ENCODE data around the gene ABCF3.
A peak's percentile ranks its signal among the peaks of the same experiment; 100 is the strongest.

ABCF3 gene

DNA sequence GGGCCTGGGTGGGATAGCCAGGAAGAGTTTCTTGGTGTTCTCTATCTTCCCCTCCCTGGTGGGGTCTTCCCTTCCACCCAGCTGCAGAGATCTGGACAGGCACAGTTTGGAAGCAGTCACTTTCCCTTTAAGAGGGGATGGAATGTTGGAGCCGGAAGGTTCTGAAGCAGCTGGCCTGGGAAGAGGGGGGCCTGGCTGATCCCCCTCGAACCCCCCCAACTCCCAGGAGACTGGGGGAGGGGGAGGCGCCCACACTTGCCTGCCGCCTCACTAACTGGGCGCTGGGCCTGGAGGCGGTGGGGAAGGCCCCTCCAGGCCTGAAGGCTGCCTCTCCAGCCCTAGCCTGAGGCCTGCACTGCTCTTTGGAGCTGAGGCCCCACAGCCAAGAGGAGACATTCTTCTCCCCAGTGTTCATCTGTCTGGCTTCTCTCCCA lies 29.5 kb upstream of the ABCF3 start:
- Histone ChIP-seq H4K91ac (ENCODE audit: low read depth, low read length, poor library complexity) (no peak overlapping the region), H2BK120ac (ENCODE audit: low read depth, low read length) (no peak overlapping the region), H3K18ac (ENCODE audit: low read length) (peak overlapping the region; percentile 98), H3K23ac (ENCODE audit: low read depth, low read length, poor library complexity) (no peak overlapping the region), H3K4me2 (ENCODE audit: insufficient read depth, low read length, poor library complexity, severe bottlenecking) (peak overlapping the region; percentile 80), H3K79me1 (ENCODE audit: low read depth, low read length) (peaks cover 7% of the 10 kb centered on the region), H2BK15ac (ENCODE audit: low read length) (no peak overlapping the region), H3K4ac (ENCODE audit: low read length) (peak overlapping the region; percentile 0), H2AK5ac (ENCODE audit: low read depth, low read length) (no peak overlapping the region), H3K14ac (ENCODE audit: low read length) (no peak overlapping the region), H3K4me3 (ENCODE audit: low read length in 2 of 2) (peak overlapping the region; percentile 94 to 100), H2AFZ (ENCODE audit: low read length) (peak overlapping the region; percentile 85), H4K8ac (ENCODE audit: low read depth, low read length) (no peak overlapping the region), H3K9ac (ENCODE audit: low read depth, low read length, poor library complexity) (peak overlapping the region; percentile 89), H3K36me3 (replicated peaks in 1 of 2; ENCODE audit: control insufficient read depth in 2 of 2, insufficient read depth in 2 of 2, low read length in 2 of 2) (peaks cover 0 to 12% of the 10 kb centered on the region in 2 donors), H3K4me1 (ENCODE audit: control insufficient read depth in 2 of 2, insufficient read depth in 1 of 2, low read depth in 1 of 2, low read length in 2 of 2) (peaks cover 7 to 10% of the 10 kb centered on the region in 2 donors), H3K27ac (replicated peaks; ENCODE audit: low read length) (peak overlapping the region; percentile 99), H2BK5ac (ENCODE audit: low read length) (peak overlapping the region; percentile 93), H3K27me3 (ENCODE audit: control insufficient read depth in 3 of 3, insufficient read depth in 3 of 3, low read depth in 1 of 3, low read length in 3 of 3) (no peaks in the 10 kb centered on the region), H2BK12ac (ENCODE audit: low read length) (no peak overlapping the region), H3K9me3 (replicated peaks in 1 of 2; ENCODE audit: control insufficient read depth in 2 of 2, insufficient read depth in 1 of 2, low read depth in 1 of 2, low read length in 2 of 2) (no peaks in the 10 kb centered on the region)
- WGBS, 2 donors (ENCODE audit: extremely low coverage in 2 of 2, insufficient read length in 2 of 2, insufficient replicate concordance in 1 of 2), result no CpG with 5 or more reads among the region's 6 CpGs
- peak; percentile 58 for DNase-seq (ENCODE audit: low spot score)

GRCh38 chr3:184157206-184157605 lies 28.8 kb upstream of the ABCF3 start:
- Histone ChIP-seq H3K4ac (ENCODE audit: low read length) (no peak overlapping the region), H4K91ac (ENCODE audit: low read depth, low read length, poor library complexity) (no peak overlapping the region), H3K4me1 (ENCODE audit: control insufficient read depth in 2 of 2, insufficient read depth in 1 of 2, low read depth in 1 of 2, low read length in 2 of 2) (peaks cover 7 to 10% of the 10 kb centered on the region in 2 donors), H3K27me3 (ENCODE audit: control insufficient read depth in 3 of 3, insufficient read depth in 3 of 3, low read depth in 1 of 3, low read length in 3 of 3) (no peaks in the 10 kb centered on the region), H2BK12ac (ENCODE audit: low read length) (no peak overlapping the region), H3K4me3 (ENCODE audit: low read length in 2 of 2) (peak overlapping the region; percentile 94 to 100), H3K36me3 (replicated peaks in 1 of 2; ENCODE audit: control insufficient read depth in 2 of 2, insufficient read depth in 2 of 2, low read length in 2 of 2) (peaks cover 1 to 13% of the 10 kb centered on the region in 2 donors), H3K23ac (ENCODE audit: low read depth, low read length, poor library complexity) (peak overlapping the region; percentile 58), H2BK5ac (ENCODE audit: low read length) (peak overlapping the region; percentile 93), H2BK120ac (ENCODE audit: low read depth, low read length) (no peak overlapping the region), H3K4me2 (ENCODE audit: insufficient read depth, low read length, poor library complexity, severe bottlenecking) (peak overlapping the region; percentile 80), H2AK5ac (ENCODE audit: low read depth, low read length) (peak overlapping the region; percentile 68), H3K14ac (ENCODE audit: low read length) (no peak overlapping the region), H3K9ac (ENCODE audit: low read depth, low read length, poor library complexity) (peak overlapping the region; percentile 74), H4K8ac (ENCODE audit: low read depth, low read length) (no peak overlapping the region), H2BK15ac (ENCODE audit: low read length) (no peak overlapping the region), H3K18ac (ENCODE audit: low read length) (peak overlapping the region; percentile 31), H3K9me3 (replicated peaks in 1 of 2; ENCODE audit: control insufficient read depth in 2 of 2, insufficient read depth in 1 of 2, low read depth in 1 of 2, low read length in 2 of 2) (no peaks in the 10 kb centered on the region), H3K79me1 (ENCODE audit: low read depth, low read length) (peaks cover 7% of the 10 kb centered on the region), H2AFZ (ENCODE audit: low read length) (no peak overlapping the region), H3K27ac (replicated peaks; ENCODE audit: low read length) (peak overlapping the region; percentile 99)
- DNase-seq (ENCODE audit: low spot score), result no peak

GRCh38 chr3:184158404-184158803 lies 27.6 kb upstream of the ABCF3 start:
- Histone ChIP-seq H3K27me3 (ENCODE audit: control insufficient read depth in 3 of 3, insufficient read depth in 3 of 3, low read depth in 1 of 3, low read length in 3 of 3) (no peaks in the 10 kb centered on the region), H3K9ac (ENCODE audit: low read depth, low read length, poor library complexity) (no peak overlapping the region), H2AFZ (ENCODE audit: low read length) (no peak overlapping the region), H4K8ac (ENCODE audit: low read depth, low read length) (no peak overlapping the region), H3K4me1 (ENCODE audit: control insufficient read depth in 2 of 2, insufficient read depth in 1 of 2, low read depth in 1 of 2, low read length in 2 of 2) (peaks cover 7 to 10% of the 10 kb centered on the region in 2 donors), H2BK120ac (ENCODE audit: low read depth, low read length) (no peak overlapping the region), H3K18ac (ENCODE audit: low read length) (no peak overlapping the region), H2BK12ac (ENCODE audit: low read length) (no peak overlapping the region), H3K14ac (ENCODE audit: low read length) (no peak overlapping the region), H2BK15ac (ENCODE audit: low read length) (no peak overlapping the region), H3K27ac (replicated peaks; ENCODE audit: low read length) (no peak overlapping the region), H3K36me3 (replicated peaks in 1 of 2; ENCODE audit: control insufficient read depth in 2 of 2, insufficient read depth in 2 of 2, low read length in 2 of 2) (peaks cover 3 to 25% of the 10 kb centered on the region in 2 donors), H2BK5ac (ENCODE audit: low read length) (no peak overlapping the region), H3K23ac (ENCODE audit: low read depth, low read length, poor library complexity) (no peak overlapping the region), H4K91ac (ENCODE audit: low read depth, low read length, poor library complexity) (no peak overlapping the region), H3K4me3 (ENCODE audit: low read length in 2 of 2) (peak overlapping the region in 1 of 2 donors; percentile 17), H3K4ac (ENCODE audit: low read length) (no peak overlapping the region), H3K9me3 (replicated peaks in 1 of 2; ENCODE audit: control insufficient read depth in 2 of 2, insufficient read depth in 1 of 2, low read depth in 1 of 2, low read length in 2 of 2) (no peaks in the 10 kb centered on the region), H2AK5ac (ENCODE audit: low read depth, low read length) (no peak overlapping the region), H3K4me2 (ENCODE audit: insufficient read depth, low read length, poor library complexity, severe bottlenecking) (no peak overlapping the region), H3K79me1 (ENCODE audit: low read depth, low read length) (peaks cover 7% of the 10 kb centered on the region)
- no CpG with 5 or more reads among the region's 4 CpGs for WGBS, 2 donors (ENCODE audit: extremely low coverage in 2 of 2, insufficient read length in 2 of 2, insufficient replicate concordance in 1 of 2)
- DNase-seq (ENCODE audit: low spot score), result no peak

GRCh38 chr3:184160456-184160855 lies 25.5 kb upstream of the ABCF3 start:
- Histone ChIP-seq H2AFZ (ENCODE audit: low read length) (no peak overlapping the region), H3K23ac (ENCODE audit: low read depth, low read length, poor library complexity) (no peak overlapping the region), H3K27me3 (ENCODE audit: control insufficient read depth in 3 of 3, insufficient read depth in 3 of 3, low read depth in 1 of 3, low read length in 3 of 3) (no peaks in the 10 kb centered on the region), H3K4me2 (ENCODE audit: insufficient read depth, low read length, poor library complexity, severe bottlenecking) (no peak overlapping the region), H4K91ac (ENCODE audit: low read depth, low read length, poor library complexity) (no peak overlapping the region), H3K79me1 (ENCODE audit: low read depth, low read length) (peaks cover 10% of the 10 kb centered on the region), H3K9me3 (replicated peaks in 1 of 2; ENCODE audit: control insufficient read depth in 2 of 2, insufficient read depth in 1 of 2, low read depth in 1 of 2, low read length in 2 of 2) (no peaks in the 10 kb centered on the region), H3K14ac (ENCODE audit: low read length) (no peak overlapping the region), H2AK5ac (ENCODE audit: low read depth, low read length) (no peak overlapping the region), H3K18ac (ENCODE audit: low read length) (no peak overlapping the region), H3K4me3 (ENCODE audit: low read length in 2 of 2) (no peak overlapping the region), H2BK120ac (ENCODE audit: low read depth, low read length) (no peak overlapping the region), H3K9ac (ENCODE audit: low read depth, low read length, poor library complexity) (no peak overlapping the region), H2BK5ac (ENCODE audit: low read length) (no peak overlapping the region), H3K36me3 (replicated peaks in 1 of 2; ENCODE audit: control insufficient read depth in 2 of 2, insufficient read depth in 2 of 2, low read length in 2 of 2) (peaks cover 21 to 45% of the 10 kb centered on the region in 2 donors), H3K4me1 (ENCODE audit: control insufficient read depth in 2 of 2, insufficient read depth in 1 of 2, low read depth in 1 of 2, low read length in 2 of 2) (peaks cover 7% of the 10 kb centered on the region in 2 donors), H4K8ac (ENCODE audit: low read depth, low read length) (no peak overlapping the region), H3K27ac (replicated peaks; ENCODE audit: low read length) (no peak overlapping the region), H2BK12ac (ENCODE audit: low read length) (no peak overlapping the region), H2BK15ac (ENCODE audit: low read length) (no peak overlapping the region), H3K4ac (ENCODE audit: low read length) (no peak overlapping the region)
- DNase-seq (ENCODE audit: low spot score), result no peak
- WGBS, 2 donors (ENCODE audit: extremely low coverage in 2 of 2, insufficient read length in 2 of 2, insufficient replicate concordance in 1 of 2), result no CpG with 5 or more reads among the region's 2 CpGs

All from neuronal stem cell (in vitro differentiated cells).